ENCODE data around the gene NOP14. TPM values are rescaled to one million over a fixed set of nuclear protein-coding genes. Genes with fewer than 3 reads are reported as not detected.

The NOP14 gene
- 25.3 to 29.4 TPM (median 26.3 TPM) in 5 replicates for total RNA-seq (2022; extraction: Qiagen RNA extraction; ENCODE audit: low read depth)

DNA sequence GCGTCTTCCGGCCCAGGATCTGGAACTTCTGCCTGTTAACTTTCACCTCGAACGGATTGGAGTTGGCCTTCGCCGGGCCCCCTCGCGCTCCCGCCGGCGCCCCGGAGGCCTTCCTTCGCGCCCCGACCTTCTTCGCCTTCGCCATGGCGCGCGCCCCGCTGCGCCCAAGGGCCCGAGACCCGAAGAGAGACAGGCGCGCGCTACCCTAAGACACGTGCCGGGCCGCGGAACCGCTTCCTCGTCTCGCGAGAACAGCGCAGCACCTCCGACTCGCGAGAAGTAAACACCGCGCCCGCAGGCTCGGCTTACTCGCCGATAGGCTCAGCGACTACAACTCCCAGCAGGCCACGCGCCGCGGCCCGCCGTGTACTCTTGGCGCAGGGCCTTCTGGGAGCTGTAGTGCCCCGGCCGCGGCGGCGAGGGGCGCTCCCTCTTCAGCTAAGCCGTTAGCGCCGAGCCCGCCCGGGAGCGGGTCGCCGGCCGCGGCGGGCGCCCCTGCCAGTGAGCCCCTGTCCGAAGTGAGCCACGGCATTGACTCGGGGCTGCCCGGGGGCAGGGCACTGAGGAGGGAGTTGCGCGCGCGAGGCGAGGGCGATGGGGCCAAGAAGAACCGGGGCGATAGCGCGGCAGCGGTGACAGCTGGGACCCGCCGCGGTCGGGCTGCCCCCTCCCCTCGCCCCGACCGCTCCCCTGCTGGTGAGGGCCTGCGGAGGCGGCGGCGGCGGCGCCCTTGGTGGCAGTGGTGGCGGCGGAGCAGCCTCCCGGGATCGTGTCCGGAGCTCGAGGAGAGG lies at the start of gene NOP14, which contains the start of gene GRK4:
Gene NOP14 (minus strand): TSS at position 232 of the 791 bp plus-strand sequence. CDS start 87 bp downstream, at position 145.
Gene GRK4 (plus strand): TSS at position 397 of the 791 bp plus-strand sequence. CDS start 500 bp downstream, outside the sequence.

Other genes starting within 250 kb of the NOP14 start
- 40.5 to 52.9 TPM (median 49.4 TPM) in 5 replicates for gene TNIP2, start 207.1 kb downstream of the NOP14 start, total RNA-seq (2022; extraction: Qiagen RNA extraction; ENCODE audit: low read depth)
- gene SH3BP2, start 170.3 kb downstream of the NOP14 start, total RNA-seq (2022; extraction: Qiagen RNA extraction; ENCODE audit: low read depth) = 4.8 to 6.5 TPM (median 6.1 TPM) in 5 replicates
- gene ADD1, start 119.6 kb downstream of the NOP14 start, total RNA-seq (2022; extraction: Qiagen RNA extraction; ENCODE audit: low read depth) = 74.5 to 94.4 TPM (median 88.9 TPM) in 5 replicates
- 1.6 to 2.1 TPM (median 1.9 TPM) in 5 replicates for gene GRK4, start 165 bp upstream of the NOP14 start, total RNA-seq (2022; extraction: Qiagen RNA extraction; ENCODE audit: low read depth)
- gene HTT-AS, start 111.1 kb upstream of the NOP14 start, total RNA-seq (2022; extraction: Qiagen RNA extraction; ENCODE audit: low read depth) = not detected in 5 replicates
- gene HTT, start 111.3 kb upstream of the NOP14 start, total RNA-seq (2022; extraction: Qiagen RNA extraction; ENCODE audit: low read depth) = 12.6 to 17.0 TPM (median 13.2 TPM) in 5 replicates